Measurements from ENCODE around the gene ZNF608.

The ZNF608 gene

DNA sequence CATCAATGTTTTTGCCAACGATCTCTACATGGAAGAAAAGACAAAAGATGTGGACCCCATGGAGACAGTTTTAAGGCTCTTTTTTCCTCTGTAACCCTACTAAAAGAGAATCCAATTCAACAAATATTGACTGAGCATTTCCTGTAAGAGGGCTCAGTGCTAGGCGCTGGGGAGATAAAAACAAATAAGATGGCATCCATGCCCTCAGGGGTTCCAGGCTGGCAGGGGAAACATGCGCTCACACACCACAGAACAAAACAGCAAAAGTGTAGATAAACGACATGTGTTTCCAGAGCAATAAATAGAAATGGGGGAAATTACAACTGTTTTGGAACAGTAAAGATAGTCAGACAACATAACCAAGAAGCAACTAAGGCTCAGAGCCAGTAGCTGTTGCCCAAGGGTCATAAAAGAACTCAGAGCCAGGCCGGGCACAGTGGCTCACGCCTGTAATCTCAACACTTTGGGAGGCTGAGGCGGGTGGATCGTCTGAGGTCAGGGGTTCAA, 25.2 kb downstream of the ZNF608 start:
- Histone ChIP-seq H3K27me3 (ENCODE audit: control insufficient read depth in 3 of 3, insufficient read depth in 3 of 3, low read depth in 1 of 3, low read length in 3 of 3) (no peaks in the 10 kb centered on the region), H3K4me3 (ENCODE audit: low read length in 2 of 2) (no peak overlapping the region), H3K23ac (ENCODE audit: low read depth, low read length, poor library complexity) (no peak overlapping the region), H3K4ac (ENCODE audit: low read length) (no peak overlapping the region), H2BK15ac (ENCODE audit: low read length) (no peak overlapping the region), H3K79me1 (ENCODE audit: low read depth, low read length) (peaks cover 6% of the 10 kb centered on the region), H3K4me1 (ENCODE audit: control insufficient read depth in 2 of 2, insufficient read depth in 1 of 2, low read depth in 1 of 2, low read length in 2 of 2) (peaks cover 4 to 13% of the 10 kb centered on the region in 2 donors), H2BK12ac (ENCODE audit: low read length) (no peak overlapping the region), H3K14ac (ENCODE audit: low read length) (no peak overlapping the region), H3K9ac (ENCODE audit: low read depth, low read length, poor library complexity) (no peak overlapping the region), H4K8ac (ENCODE audit: low read depth, low read length) (no peak overlapping the region), H3K9me3 (replicated peaks in 1 of 2; ENCODE audit: control insufficient read depth in 2 of 2, insufficient read depth in 1 of 2, low read depth in 1 of 2, low read length in 2 of 2) (no peaks in the 10 kb centered on the region), H2BK120ac (ENCODE audit: low read depth, low read length) (no peak overlapping the region), H2AFZ (ENCODE audit: low read length) (no peak overlapping the region), H2BK5ac (ENCODE audit: low read length) (no peak overlapping the region), H3K4me2 (ENCODE audit: insufficient read depth, low read length, poor library complexity, severe bottlenecking) (no peak overlapping the region), H3K27ac (replicated peaks; ENCODE audit: low read length) (no peak overlapping the region), H3K36me3 (replicated peaks in 1 of 2; ENCODE audit: control insufficient read depth in 2 of 2, insufficient read depth in 2 of 2, low read length in 2 of 2) (peaks cover 0 to 14% of the 10 kb centered on the region in 2 donors), H2AK5ac (ENCODE audit: low read depth, low read length) (no peak overlapping the region), H3K18ac (ENCODE audit: low read length) (no peak overlapping the region), H4K91ac (ENCODE audit: low read depth, low read length, poor library complexity) (no peak overlapping the region)
- DNase-seq (ENCODE audit: low spot score) = no peak
- WGBS, 2 donors (ENCODE audit: extremely low coverage in 2 of 2, insufficient read length in 2 of 2, insufficient replicate concordance in 1 of 2) = no CpG with 5 or more reads among the region's 8 CpGs

DNA sequence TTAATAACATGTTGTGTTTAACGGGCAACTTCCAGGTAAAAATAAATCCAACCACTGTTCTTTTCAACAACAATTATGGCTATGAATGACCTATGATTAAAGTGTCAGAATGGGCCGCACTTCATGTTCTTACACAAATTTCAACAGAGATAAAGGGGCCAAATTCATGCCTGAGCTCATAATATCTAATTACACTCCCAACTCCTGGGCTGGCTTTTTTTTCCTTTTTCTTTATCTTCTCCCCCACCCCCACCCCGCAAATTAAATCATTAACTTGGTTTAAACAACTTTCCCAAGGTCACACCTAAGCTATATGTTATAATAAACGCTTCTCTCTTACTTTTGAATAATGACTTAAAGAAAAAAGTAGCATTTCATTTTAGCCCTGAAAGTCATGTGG, 25.8 kb downstream of the ZNF608 start:
- Histone ChIP-seq H2AK5ac (ENCODE audit: low read depth, low read length) (no peak overlapping the region), H2BK15ac (ENCODE audit: low read length) (no peak overlapping the region), H4K91ac (ENCODE audit: low read depth, low read length, poor library complexity) (no peak overlapping the region), H3K79me1 (ENCODE audit: low read depth, low read length) (peaks cover 6% of the 10 kb centered on the region), H3K4me2 (ENCODE audit: insufficient read depth, low read length, poor library complexity, severe bottlenecking) (no peak overlapping the region), H2BK12ac (ENCODE audit: low read length) (no peak overlapping the region), H3K9ac (ENCODE audit: low read depth, low read length, poor library complexity) (no peak overlapping the region), H3K4me1 (ENCODE audit: control insufficient read depth in 2 of 2, insufficient read depth in 1 of 2, low read depth in 1 of 2, low read length in 2 of 2) (peaks cover 4 to 10% of the 10 kb centered on the region in 2 donors), H2BK120ac (ENCODE audit: low read depth, low read length) (no peak overlapping the region), H3K14ac (ENCODE audit: low read length) (no peak overlapping the region), H3K27ac (replicated peaks; ENCODE audit: low read length) (no peak overlapping the region), H2AFZ (ENCODE audit: low read length) (no peak overlapping the region), H3K23ac (ENCODE audit: low read depth, low read length, poor library complexity) (no peak overlapping the region), H4K8ac (ENCODE audit: low read depth, low read length) (no peak overlapping the region), H3K4me3 (ENCODE audit: low read length in 2 of 2) (no peak overlapping the region), H2BK5ac (ENCODE audit: low read length) (no peak overlapping the region), H3K18ac (ENCODE audit: low read length) (no peak overlapping the region), H3K9me3 (replicated peaks in 1 of 2; ENCODE audit: control insufficient read depth in 2 of 2, insufficient read depth in 1 of 2, low read depth in 1 of 2, low read length in 2 of 2) (no peaks in the 10 kb centered on the region), H3K4ac (ENCODE audit: low read length) (no peak overlapping the region), H3K36me3 (replicated peaks in 1 of 2; ENCODE audit: control insufficient read depth in 2 of 2, insufficient read depth in 2 of 2, low read length in 2 of 2) (peaks cover 0 to 12% of the 10 kb centered on the region in 2 donors), H3K27me3 (ENCODE audit: control insufficient read depth in 3 of 3, insufficient read depth in 3 of 3, low read depth in 1 of 3, low read length in 3 of 3) (no peaks in the 10 kb centered on the region)
- WGBS, 2 donors (ENCODE audit: extremely low coverage in 2 of 2, insufficient read length in 2 of 2, insufficient replicate concordance in 1 of 2) = no CpG with 5 or more reads among the region's 4 CpGs
- DNase-seq (ENCODE audit: low spot score) = no peak

DNA sequence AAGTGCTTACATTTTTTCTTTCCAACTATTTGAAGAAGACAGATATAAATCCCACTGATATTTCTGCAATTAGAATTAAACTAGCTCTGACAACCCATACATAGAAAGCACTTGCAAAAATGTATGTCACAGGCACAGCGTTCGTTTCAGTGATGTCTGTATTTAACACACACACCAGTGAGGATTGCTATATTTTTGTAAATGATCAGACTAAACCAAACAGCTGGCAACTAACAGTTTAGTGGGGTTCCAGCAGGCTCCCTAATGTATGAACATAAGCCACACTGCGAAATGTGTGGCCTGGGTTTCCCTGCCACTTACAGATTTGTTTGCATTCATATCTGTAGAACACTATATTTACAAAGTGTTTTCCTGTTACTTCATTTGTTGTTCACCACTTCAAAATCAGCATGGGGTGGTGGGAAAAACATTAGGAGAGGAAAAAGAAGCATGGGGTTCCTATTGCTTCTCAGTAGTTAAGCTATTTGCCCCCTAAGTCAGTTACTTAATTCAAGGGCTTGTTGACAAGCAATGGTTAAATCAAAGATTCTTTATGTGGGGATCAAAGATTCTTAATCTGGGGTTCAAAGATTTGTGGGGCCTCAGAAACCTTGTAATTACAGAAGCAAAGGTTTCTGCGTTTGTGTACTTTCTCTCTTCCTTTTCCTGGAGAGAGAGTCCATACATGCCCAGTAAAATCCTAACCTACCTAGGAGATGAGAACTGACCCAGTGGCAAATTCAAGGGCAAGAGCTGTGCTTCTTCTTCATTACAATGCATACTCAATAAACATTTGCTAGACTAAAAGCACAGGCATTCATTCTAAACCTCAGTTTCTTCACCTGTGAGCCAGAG, 27.1 kb downstream of the ZNF608 start:
- no peak overlapping the region for H2AK5ac ChIP-seq (ENCODE audit: low read depth, low read length)
- H2AFZ ChIP-seq (ENCODE audit: low read length) = no peak overlapping the region
- no peak overlapping the region for H3K9ac ChIP-seq (ENCODE audit: low read depth, low read length, poor library complexity)
- no peak overlapping the region for H3K18ac ChIP-seq (ENCODE audit: low read length)
- no CpG with 5 or more reads among the region's 4 CpGs for WGBS, 2 donors (ENCODE audit: extremely low coverage in 2 of 2, insufficient read length in 2 of 2, insufficient replicate concordance in 1 of 2)
- peak overlapping the region; percentile 31 for H3K27ac ChIP-seq (replicated peaks; ENCODE audit: low read length)
- no peak overlapping the region for H3K23ac ChIP-seq (ENCODE audit: low read depth, low read length, poor library complexity)
- H3K36me3 ChIP-seq (replicated peaks in 1 of 2; ENCODE audit: control insufficient read depth in 2 of 2, insufficient read depth in 2 of 2, low read length in 2 of 2) = peaks cover 0 to 12% of the 10 kb centered on the region in 2 donors
- no peak overlapping the region for H3K4ac ChIP-seq (ENCODE audit: low read length)
- H3K4me2 ChIP-seq (ENCODE audit: insufficient read depth, low read length, poor library complexity, severe bottlenecking) = no peak overlapping the region
- no peak overlapping the region for H4K8ac ChIP-seq (ENCODE audit: low read depth, low read length)
- peaks cover 4 to 7% of the 10 kb centered on the region in 2 donors for H3K4me1 ChIP-seq (ENCODE audit: control insufficient read depth in 2 of 2, insufficient read depth in 1 of 2, low read depth in 1 of 2, low read length in 2 of 2)
- DNase-seq (ENCODE audit: low spot score) = no peak
- H3K4me3 ChIP-seq (ENCODE audit: low read length in 2 of 2) = no peak overlapping the region
- H3K27me3 ChIP-seq (ENCODE audit: control insufficient read depth in 3 of 3, insufficient read depth in 3 of 3, low read depth in 1 of 3, low read length in 3 of 3) = no peaks in the 10 kb centered on the region
- H2BK15ac ChIP-seq (ENCODE audit: low read length) = no peak overlapping the region
- no peak overlapping the region for H2BK12ac ChIP-seq (ENCODE audit: low read length)
- H4K91ac ChIP-seq (ENCODE audit: low read depth, low read length, poor library complexity) = no peak overlapping the region
- no peak overlapping the region for H3K14ac ChIP-seq (ENCODE audit: low read length)
- peaks cover 6% of the 10 kb centered on the region for H3K79me1 ChIP-seq (ENCODE audit: low read depth, low read length)
- no peak overlapping the region for H2BK5ac ChIP-seq (ENCODE audit: low read length)
- H2BK120ac ChIP-seq (ENCODE audit: low read depth, low read length) = no peak overlapping the region
- H3K9me3 ChIP-seq (replicated peaks in 1 of 2; ENCODE audit: control insufficient read depth in 2 of 2, insufficient read depth in 1 of 2, low read depth in 1 of 2, low read length in 2 of 2) = no peaks in the 10 kb centered on the region

DNA sequence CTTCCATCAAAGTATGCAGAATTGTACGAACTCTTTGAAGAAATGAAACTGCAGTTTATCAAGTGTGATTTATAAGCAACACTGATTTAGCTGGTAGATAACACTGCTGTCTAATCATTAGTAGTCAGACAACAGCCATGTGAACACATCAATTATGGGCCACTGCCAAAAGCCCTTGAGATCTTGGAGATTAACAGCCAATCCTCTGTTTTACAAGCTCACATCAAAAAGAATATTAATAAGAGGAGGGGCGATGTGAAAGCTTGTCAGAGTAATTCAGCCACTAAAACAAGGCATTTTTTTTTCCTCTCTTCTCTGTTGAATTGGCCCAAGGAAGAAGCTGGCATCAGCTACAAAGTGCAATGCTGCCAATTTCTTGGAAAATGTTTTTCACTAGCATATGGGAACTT, 28.1 kb downstream of the ZNF608 start:
- H3K27ac ChIP-seq (replicated peaks; ENCODE audit: low read length) = no peak overlapping the region
- no peak overlapping the region for H2BK5ac ChIP-seq (ENCODE audit: low read length)
- H2AFZ ChIP-seq (ENCODE audit: low read length) = no peak overlapping the region
- H3K79me1 ChIP-seq (ENCODE audit: low read depth, low read length) = peaks cover 6% of the 10 kb centered on the region
- no peak overlapping the region for H3K4me3 ChIP-seq (ENCODE audit: low read length in 2 of 2)
- DNase-seq (ENCODE audit: low spot score) = no peak
- no peak overlapping the region for H4K8ac ChIP-seq (ENCODE audit: low read depth, low read length)
- no peak overlapping the region for H3K18ac ChIP-seq (ENCODE audit: low read length)
- H3K9me3 ChIP-seq (replicated peaks in 1 of 2; ENCODE audit: control insufficient read depth in 2 of 2, insufficient read depth in 1 of 2, low read depth in 1 of 2, low read length in 2 of 2) = no peaks in the 10 kb centered on the region
- H2AK5ac ChIP-seq (ENCODE audit: low read depth, low read length) = no peak overlapping the region
- H2BK12ac ChIP-seq (ENCODE audit: low read length) = no peak overlapping the region
- no peak overlapping the region for H2BK15ac ChIP-seq (ENCODE audit: low read length)
- H3K4me1 ChIP-seq (ENCODE audit: control insufficient read depth in 2 of 2, insufficient read depth in 1 of 2, low read depth in 1 of 2, low read length in 2 of 2) = peaks cover 4 to 7% of the 10 kb centered on the region in 2 donors
- no peak overlapping the region for H3K23ac ChIP-seq (ENCODE audit: low read depth, low read length, poor library complexity)
- H3K4ac ChIP-seq (ENCODE audit: low read length) = no peak overlapping the region
- no peak overlapping the region for H3K4me2 ChIP-seq (ENCODE audit: insufficient read depth, low read length, poor library complexity, severe bottlenecking)
- no peak overlapping the region for H3K9ac ChIP-seq (ENCODE audit: low read depth, low read length, poor library complexity)
- H4K91ac ChIP-seq (ENCODE audit: low read depth, low read length, poor library complexity) = no peak overlapping the region
- no CpG with 5 or more reads among the region's 2 CpGs for WGBS, 2 donors (ENCODE audit: extremely low coverage in 2 of 2, insufficient read length in 2 of 2, insufficient replicate concordance in 1 of 2)
- H3K27me3 ChIP-seq (ENCODE audit: control insufficient read depth in 3 of 3, insufficient read depth in 3 of 3, low read depth in 1 of 3, low read length in 3 of 3) = no peaks in the 10 kb centered on the region
- no peak overlapping the region for H2BK120ac ChIP-seq (ENCODE audit: low read depth, low read length)
- H3K14ac ChIP-seq (ENCODE audit: low read length) = no peak overlapping the region
- H3K36me3 ChIP-seq (replicated peaks in 1 of 2; ENCODE audit: control insufficient read depth in 2 of 2, insufficient read depth in 2 of 2, low read length in 2 of 2) = peaks cover 0 to 12% of the 10 kb centered on the region in 2 donors
